Measurements from ENCODE around the gene ERMN.
A peak's percentile ranks its signal among the peaks of the same experiment; 100 is the strongest.

ERMN gene

GRCh38 chr2:157329524-157329923 is 3.9 kb upstream of the ERMN start:
- DNase-seq (ENCODE audit: low spot score): no peak

- DNase-seq (ENCODE audit: low spot score): peak; percentile 95
These were observed 2.2 kb upstream of the ERMN start for GRCh38 chr2:157327621-157328500.

GRCh38 chr2:157327200-157327599 is 1.6 kb upstream of the ERMN start:
- DNase-seq (ENCODE audit: low spot score): peak; percentile 51

GRCh38 chr2:157326698-157327097 is 1.1 kb upstream of the ERMN start:
- peak; percentile 65 for DNase-seq (ENCODE audit: low spot score)

GRCh38 chr2:157324331-157324843 is 1.2 kb downstream of the ERMN start:
- DNase-seq (ENCODE audit: low spot score): peak; percentile 56

- DNase-seq (ENCODE audit: low spot score): peak; percentile 50
These were observed 3.2 kb downstream of the ERMN start for GRCh38 chr2:157322432-157322831.

GRCh38 chr2:157321466-157321865 is 4.2 kb downstream of the ERMN start:
- DNase-seq (ENCODE audit: low spot score): peak; percentile 54

GRCh38 chr2:157320409-157320808 is 5.2 kb downstream of the ERMN start:
- peak; percentile 88 for DNase-seq (ENCODE audit: low spot score)

GRCh38 chr2:157319795-157320194 is 5.8 kb downstream of the ERMN start:
- DNase-seq (ENCODE audit: low spot score): peak; percentile 80

GRCh38 chr2:157318884-157319283 is 6.7 kb downstream of the ERMN start:
- peak; percentile 37 for DNase-seq (ENCODE audit: low spot score)

GRCh38 chr2:157315901-157316300 is 9.7 kb downstream of the ERMN start:
- no peak for DNase-seq (ENCODE audit: low spot score)

- no peak for DNase-seq (ENCODE audit: low spot score)
These were observed 12.6 kb downstream of the ERMN start for GRCh38 chr2:157312866-157313486.

- DNase-seq (ENCODE audit: low spot score): no peak
These were observed 13.9 kb downstream of the ERMN start for GRCh38 chr2:157311706-157312105.

GRCh38 chr2:157309878-157310277 is 15.7 kb downstream of the ERMN start:
- no peak for DNase-seq (ENCODE audit: low spot score)

- DNase-seq (ENCODE audit: low spot score): peak; percentile 62
These were observed 18.6 kb downstream of the ERMN start for GRCh38 chr2:157307021-157307420.

- peak; percentile 13 for DNase-seq (ENCODE audit: low spot score)
These were observed 19.9 kb downstream of the ERMN start for GRCh38 chr2:157305723-157306110.

- peak; percentile 53 for DNase-seq (ENCODE audit: low spot score)
These were observed 20.6 kb downstream of the ERMN start for GRCh38 chr2:157304811-157305722.

GRCh38 chr2:157303612-157304011 is 22.0 kb downstream of the ERMN start:
- DNase-seq (ENCODE audit: low spot score): peak; percentile 12

- peak; percentile 80 for DNase-seq (ENCODE audit: low spot score)
These were observed 23.0 kb downstream of the ERMN start for GRCh38 chr2:157302492-157303099.

- DNase-seq (ENCODE audit: low spot score): no peak
These were observed 24.3 kb downstream of the ERMN start for GRCh38 chr2:157301307-157301706.

GRCh38 chr2:157296958-157297357 is 28.7 kb downstream of the ERMN start:
- DNase-seq (ENCODE audit: low spot score): no peak

- no peak for DNase-seq (ENCODE audit: low spot score)
These were observed 29.1 kb downstream of the ERMN start for GRCh38 chr2:157296490-157296889.

All from globus pallidus (tissue), 1 donor.